A204.1 (cell line): ENCODE data around the gene KMT2E.
"Not testable (repeated sequence)": the region's sequence is repeated elsewhere in the genome, so short reads cannot be mapped to it uniquely, and the experiment has no call there.

Experiments used
- FAIRE-seq: peaks from 2 replicates; lab custom pipeline; 2012; peaks lifted over from hg19 to GRCh38; lab: Jason Lieb, UNC

KMT2E gene, protein sequence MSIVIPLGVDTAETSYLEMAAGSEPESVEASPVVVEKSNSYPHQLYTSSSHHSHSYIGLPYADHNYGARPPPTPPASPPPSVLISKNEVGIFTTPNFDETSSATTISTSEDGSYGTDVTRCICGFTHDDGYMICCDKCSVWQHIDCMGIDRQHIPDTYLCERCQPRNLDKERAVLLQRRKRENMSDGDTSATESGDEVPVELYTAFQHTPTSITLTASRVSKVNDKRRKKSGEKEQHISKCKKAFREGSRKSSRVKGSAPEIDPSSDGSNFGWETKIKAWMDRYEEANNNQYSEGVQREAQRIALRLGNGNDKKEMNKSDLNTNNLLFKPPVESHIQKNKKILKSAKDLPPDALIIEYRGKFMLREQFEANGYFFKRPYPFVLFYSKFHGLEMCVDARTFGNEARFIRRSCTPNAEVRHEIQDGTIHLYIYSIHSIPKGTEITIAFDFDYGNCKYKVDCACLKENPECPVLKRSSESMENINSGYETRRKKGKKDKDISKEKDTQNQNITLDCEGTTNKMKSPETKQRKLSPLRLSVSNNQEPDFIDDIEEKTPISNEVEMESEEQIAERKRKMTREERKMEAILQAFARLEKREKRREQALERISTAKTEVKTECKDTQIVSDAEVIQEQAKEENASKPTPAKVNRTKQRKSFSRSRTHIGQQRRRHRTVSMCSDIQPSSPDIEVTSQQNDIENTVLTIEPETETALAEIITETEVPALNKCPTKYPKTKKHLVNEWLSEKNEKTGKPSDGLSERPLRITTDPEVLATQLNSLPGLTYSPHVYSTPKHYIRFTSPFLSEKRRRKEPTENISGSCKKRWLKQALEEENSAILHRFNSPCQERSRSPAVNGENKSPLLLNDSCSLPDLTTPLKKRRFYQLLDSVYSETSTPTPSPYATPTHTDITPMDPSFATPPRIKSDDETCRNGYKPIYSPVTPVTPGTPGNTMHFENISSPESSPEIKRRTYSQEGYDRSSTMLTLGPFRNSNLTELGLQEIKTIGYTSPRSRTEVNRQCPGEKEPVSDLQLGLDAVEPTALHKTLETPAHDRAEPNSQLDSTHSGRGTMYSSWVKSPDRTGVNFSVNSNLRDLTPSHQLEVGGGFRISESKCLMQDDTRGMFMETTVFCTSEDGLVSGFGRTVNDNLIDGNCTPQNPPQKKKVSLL (N-terminal part only)

DNA sequence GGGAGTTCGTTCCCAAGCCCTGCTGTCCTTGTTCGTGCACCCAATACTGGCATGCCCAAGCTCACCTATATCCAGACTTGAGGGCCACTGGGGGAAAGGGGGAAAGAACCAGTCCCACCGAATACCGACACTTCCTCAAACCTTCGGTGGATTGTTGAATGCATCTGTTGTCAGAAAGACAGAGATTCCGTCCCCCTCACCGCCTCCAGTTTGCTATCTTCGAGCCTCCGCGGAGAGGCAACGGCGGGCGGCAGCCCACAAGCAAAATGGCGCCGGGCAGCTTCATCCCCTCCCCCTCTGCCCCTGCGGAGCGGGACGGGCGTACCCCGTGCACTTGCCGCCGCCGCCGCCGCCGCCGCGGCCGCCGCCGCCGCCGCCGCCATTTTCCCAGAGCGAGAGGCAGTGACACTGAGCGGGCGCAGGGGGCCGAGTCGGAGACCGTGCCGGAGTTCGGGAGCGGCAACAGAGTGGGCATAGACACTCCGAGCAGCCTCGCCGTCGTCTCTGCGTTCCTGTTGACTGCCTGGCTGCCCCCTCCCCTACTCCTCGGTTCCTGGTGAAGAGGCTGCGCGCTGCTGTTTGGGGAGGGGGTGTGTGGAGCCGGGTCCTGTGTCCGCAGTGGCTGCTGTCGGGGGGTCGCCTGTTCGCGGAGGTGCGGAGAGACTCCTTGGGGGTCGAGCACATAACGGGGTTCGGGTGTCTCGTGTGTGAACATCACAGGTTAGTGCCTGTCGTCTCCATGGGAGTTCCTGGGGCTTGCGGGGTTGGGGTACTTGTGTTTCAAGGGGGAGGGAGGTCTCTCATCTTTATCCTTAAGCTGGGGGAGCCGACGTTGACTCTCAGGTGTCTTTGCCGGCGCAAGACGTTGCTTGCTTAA, at the start of gene KMT2E:
KMT2E (plus strand) TSS at position 390 of the 877 bp plus-strand sequence. CDS start 26,748 bp downstream, outside the sequence.
- FAIRE-seq, result no peak

DNA sequence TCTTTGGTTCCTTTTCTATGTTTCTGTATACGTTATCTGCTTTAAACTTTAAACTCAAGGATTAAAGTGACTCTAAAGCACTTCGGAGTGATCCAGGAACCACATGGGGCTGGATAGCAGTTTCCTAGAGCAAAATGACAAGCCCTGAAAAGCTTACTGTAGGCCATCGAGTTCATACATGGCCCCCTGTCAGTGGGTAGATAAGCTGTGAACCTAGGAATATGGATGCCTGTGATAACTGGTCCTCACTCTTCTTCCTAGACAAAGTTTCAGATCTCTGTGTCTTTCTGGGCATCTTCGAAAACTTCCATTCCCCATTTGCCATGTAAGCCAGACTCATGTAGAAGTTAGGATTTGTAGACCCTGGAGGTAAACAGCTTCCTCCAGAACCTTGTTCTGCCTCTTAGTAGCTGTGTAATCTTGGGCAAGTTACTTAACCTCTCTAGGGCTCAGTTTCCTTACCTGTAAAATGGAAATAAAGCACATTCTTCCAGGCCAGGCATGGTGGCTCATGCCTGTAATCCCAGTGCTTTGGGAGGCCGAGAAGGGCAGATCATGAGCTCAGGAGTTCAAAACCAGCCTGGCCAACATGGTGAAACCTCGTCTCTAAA, 49.3 kb upstream of the KMT2E start:
- FAIRE-seq, result no peak

DNA sequence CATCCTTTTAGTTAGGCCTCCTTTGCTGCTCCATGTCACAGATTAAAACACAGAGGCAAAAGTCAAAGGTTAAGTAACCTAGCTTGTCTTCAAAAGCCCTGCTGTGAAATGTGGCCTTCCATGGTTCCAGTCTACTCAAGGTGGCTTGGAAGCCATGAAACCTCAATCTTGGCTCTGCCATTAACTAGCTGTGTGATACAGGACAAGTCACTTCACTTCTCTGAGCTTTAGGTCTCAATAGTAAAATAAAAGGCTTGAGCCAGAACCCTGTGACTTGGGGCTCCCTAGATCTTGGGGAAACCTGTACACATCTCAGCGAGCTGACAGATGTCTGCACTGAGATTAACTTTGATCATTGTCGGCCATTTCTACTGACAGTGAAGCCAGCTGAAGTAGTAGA, 48.0 kb upstream of the KMT2E start:
- FAIRE-seq, result no peak

DNA sequence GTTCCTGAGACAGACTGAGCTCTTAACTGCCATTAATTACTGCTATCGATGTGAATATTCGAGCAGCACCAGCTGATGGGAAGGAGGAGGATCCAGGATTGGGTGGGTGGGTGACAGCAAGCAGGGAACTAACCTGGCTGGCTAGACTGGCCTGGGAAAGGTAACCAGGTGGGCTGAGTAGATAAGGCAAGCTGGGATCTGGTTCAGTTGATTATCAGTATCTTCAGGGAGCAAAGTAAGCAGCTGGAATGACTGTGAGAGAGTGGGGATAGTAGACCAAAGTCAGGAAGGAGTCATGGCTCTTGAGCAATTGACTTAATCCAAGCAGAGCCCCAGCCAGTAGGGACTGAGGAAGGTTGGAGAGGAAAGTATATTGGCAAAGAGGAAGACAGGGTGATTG, 46.9 kb upstream of the KMT2E start:
- FAIRE-seq, result no peak

DNA sequence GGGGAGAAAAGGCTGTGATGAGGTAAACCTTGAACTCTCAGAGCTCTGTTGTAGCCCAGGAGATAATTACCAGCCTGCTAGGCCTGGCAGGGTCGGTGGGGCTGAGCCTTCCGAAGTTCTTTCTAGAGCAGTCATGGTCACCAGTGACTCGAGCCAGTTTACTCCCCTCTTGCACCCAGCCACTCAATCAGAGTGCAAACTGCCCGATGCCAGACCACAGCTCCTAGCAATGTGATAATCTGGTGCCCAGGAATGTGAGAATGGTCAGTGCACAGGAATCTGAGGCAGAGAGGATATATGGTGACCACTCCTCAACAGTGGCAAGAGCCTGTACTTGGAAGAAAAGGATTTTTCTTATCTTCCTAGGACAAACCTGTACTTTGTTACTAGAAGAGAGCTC, 46.4 kb upstream of the KMT2E start:
- FAIRE-seq, result no peak

DNA sequence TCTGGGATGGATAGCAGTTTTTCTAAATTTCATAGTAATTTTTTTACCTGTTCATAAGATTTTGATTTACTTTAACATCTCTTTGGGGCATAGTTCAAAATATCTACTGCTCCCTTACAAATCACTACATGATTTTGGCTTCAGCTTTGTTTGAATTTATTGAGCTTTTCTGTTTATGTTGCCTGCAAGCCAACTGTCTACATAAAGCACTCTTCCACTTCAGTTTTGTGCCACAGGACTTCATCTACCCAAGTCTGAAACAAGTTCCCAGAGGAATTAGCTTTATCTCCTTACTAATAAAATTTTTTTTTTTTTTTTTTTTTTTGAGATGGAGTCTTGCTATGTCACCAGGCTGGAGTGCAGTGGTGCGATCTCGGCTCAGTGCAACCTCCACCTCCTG, 45.4 kb upstream of the KMT2E start:
- peak; percentile 97 for FAIRE-seq

DNA sequence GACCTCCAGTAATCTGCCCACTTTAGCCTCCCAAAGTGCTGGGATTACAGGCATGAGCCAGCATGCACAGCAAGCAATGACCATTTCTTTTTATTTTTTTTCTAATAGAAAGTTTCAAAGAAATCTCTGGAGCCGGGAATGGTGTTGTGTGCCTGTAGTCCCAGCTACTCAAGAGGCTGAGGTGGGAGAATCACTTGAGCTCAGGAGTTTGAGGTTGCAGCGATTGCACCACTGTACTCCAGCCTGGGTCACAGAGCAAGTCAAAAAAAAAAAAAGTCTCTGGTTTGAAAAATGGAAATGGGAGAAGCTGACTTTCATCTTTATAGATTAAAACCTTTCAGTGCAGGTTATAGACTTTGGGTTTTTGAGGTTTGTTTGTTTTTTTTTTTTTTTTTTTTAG, 44.8 kb upstream of the KMT2E start:
- FAIRE-seq, result no peak

DNA sequence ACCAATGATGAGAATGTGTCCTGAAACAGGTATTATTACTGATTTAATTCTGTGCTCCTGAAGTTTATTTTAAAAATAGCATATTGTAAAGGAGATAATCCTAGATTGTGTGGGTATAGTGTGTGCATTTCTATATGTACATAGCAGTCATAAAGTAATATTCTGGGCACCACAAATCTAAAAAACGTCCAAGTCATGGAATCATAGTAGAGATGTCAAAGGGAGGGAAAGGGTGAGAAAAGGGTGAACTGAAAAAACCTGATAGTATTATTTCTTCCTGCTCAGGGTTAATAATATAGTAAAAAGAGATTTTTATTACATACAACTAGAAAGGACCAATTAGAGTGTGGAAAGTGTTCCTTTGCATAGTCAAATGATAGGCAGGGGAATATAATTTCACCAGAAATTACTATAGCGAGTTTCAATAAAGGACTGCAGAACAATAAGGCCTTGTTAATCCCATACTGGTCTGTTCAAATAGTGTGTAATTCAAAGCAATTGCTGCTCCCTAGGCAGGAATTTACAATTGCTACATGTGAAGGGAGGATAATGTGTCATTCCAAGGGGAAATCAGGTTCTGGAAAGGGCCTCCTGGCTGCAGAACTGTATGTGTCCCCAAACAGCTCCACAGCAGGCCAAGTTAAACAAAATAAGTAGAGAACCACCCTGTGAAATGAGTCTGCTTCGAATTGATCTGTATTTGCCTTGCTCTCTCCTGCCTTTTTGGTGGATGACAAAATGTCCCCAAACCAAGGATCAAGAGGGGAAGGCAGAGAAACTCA, 42.5 kb upstream of the KMT2E start:
- peak; percentile 100 for FAIRE-seq

DNA sequence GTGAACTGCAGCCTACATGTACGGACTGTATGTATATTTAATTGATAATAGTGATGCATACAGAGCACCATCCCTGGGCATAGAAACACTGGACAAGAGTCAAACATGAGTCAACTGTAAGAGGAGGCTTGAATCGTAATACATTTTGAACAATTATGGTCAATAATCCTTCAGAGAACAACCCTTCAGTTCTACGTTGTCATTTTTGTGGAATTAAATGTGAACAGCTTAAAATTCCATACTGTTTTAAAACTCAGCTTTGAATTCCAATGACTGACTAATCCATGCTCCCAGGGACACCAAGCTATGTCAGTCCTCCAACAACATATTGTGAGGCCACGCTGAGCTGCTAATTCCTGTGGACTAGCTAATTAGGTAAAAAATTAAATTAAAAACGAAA, 41.5 kb upstream of the KMT2E start:
- no peak for FAIRE-seq

DNA sequence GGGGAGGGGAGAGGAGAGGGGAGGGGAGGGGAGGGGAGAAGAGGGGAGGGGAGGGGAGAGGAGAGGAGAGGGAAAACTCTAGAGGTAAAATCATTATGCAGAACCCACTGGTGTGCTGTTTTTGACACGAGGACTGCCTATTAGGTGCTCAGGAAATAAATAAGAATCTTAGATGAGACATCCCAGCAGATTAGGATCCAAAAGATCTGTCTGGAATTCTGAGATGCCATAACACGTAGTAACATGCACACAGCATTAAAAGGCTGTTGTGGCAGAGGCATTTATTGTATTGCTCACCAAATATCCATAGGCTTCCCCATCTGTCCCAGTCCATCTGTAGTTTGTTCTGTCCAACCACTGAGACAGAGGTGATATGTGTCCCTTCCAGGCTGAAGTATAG, 40.8 kb upstream of the KMT2E start:
- no peak for FAIRE-seq

DNA sequence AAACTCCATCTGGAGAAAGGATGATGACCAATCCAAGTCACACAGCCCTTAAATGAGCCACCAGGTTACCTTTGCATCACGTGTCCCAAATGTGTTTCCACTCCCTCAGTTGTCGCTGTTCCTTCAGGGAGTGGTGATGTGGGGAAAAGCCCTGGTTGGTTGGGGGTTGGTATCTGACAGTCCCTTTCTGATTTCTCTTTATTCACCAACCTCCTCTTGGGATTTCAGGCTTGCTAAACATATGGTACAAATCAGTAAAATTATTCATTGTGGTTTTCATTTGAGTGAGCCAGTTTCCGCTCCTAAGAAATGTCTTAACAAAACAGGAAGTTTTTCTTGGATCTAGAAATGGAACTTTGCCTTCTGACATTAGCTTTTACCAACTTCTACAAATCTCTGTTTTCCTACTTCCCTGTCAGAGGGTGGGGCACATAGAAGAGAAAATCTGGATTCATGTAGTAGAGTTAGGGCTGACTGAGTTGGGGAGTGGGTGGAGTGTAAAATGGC, 40.0 kb upstream of the KMT2E start:
- FAIRE-seq, result peak; percentile 98

DNA sequence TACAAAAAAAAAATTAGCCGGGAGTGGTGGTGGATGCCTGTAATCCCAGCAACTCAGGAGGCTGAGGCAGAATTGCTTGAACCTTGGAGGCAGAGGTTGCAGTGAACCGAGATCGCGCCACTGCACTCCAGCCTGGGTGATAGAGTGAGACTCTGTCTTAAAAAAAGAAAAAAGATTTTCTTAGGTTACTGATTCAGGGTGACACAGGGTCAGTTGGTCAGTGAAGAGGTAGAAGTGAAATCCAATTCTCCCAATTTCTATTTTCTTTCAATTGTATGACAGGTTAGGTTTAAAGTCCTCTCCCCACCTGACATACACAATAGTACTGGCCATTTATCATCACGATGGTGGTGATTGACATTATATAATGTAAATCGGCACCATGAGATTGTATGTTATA, 38.5 kb upstream of the KMT2E start:
- not testable (repeated sequence) for FAIRE-seq

DNA sequence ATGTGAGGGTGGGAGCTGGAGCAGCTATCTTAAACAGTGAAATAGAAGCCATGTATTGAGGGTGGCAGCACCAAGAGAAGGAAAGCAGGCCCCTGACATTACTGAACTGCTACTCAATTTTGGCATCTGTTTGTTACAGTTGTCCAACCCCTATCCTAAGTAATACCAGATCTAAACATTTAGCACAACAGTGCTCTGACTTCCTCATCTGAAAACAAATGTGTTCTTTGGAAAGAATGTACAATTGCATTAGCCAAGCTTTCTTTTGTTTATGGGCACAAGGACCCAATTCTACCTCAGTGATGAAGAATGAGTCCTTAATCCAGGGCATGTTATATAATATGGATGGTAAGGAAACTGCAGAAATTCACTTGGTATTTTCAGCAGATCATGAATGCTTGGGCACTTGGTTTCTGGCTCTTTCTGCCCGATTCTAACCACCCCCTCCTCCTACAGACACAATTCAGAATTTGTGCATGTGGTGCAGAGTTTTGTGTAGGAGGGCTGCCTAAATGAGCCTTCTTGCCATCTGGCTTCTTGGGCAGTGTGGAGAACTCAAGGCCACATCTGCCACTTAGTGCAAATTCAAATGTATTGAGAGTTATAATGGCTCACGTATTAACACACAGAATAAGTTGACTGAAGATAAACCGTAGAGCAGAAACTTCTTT, 36.9 kb upstream of the KMT2E start:
- FAIRE-seq, result peak; percentile 86

DNA sequence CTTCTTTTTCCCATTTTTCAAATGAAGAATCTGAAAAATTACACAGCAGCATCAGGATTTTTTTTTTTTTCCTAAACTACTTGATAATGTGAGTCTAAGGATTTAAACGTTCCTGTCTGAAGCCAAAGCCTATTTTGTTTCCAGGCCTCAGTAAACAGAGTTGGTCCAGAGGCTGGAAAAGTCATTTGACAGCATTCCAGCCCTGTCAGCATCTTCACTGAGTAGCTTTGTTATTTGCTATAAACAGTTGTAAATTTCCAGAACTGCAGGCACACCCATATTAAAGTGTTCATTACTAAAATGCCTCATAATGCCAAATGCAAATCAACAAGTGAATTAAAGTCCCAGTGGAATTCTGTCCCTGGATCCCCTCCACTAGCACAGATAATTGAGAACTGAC, 35.5 kb upstream of the KMT2E start:
- no peak for FAIRE-seq

DNA sequence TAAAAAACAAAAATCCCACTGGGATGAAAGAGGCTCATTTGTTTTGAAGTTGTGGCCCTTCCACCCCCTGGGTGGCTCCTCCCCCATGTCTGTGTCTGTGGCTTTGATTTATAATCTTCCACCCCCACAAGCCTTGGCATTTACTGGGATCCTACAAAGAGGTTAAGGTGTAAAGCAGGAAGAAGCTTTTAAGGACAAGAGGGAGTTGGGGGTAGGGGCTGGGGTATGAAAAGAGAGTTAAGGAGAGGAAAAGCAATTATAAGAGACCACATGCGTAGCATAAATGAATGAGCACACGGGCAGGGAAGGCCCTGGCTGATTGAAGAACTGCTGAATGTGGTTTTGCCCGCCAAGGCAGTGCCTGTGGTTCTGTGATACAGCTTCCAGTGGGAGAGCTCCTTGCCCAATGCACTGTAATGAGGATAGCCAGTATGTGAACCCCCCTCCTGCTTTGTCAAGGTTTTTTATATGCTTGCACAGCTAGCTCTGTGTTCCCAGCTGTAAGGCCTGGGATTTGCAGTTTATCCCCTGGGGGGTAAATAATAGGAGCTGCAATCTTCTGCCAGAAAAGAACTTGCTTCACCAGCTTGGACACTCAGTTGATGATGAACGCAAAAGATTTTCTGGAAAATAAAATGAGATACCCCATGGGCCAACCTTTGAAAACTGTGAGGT, 34.7 kb upstream of the KMT2E start:
- FAIRE-seq, result no peak

DNA sequence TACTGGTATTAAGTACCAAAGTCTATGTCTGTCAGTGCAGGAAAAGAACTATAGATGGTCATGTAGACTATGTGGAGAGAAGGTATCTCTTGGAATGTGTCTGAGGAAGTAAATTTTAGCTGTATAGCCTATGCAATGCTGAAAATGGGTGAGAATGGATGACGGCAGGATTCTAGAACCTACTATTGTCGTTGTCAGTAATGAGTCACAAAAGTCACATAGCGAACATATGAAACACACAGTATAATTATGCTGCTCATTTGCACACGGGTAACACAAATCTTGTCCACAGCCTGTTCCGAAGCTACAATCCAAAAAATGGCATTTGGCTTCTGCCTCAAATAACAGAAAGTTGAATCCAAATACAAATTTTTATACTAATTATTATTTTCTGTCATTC, 33.6 kb upstream of the KMT2E start:
- no peak for FAIRE-seq

DNA sequence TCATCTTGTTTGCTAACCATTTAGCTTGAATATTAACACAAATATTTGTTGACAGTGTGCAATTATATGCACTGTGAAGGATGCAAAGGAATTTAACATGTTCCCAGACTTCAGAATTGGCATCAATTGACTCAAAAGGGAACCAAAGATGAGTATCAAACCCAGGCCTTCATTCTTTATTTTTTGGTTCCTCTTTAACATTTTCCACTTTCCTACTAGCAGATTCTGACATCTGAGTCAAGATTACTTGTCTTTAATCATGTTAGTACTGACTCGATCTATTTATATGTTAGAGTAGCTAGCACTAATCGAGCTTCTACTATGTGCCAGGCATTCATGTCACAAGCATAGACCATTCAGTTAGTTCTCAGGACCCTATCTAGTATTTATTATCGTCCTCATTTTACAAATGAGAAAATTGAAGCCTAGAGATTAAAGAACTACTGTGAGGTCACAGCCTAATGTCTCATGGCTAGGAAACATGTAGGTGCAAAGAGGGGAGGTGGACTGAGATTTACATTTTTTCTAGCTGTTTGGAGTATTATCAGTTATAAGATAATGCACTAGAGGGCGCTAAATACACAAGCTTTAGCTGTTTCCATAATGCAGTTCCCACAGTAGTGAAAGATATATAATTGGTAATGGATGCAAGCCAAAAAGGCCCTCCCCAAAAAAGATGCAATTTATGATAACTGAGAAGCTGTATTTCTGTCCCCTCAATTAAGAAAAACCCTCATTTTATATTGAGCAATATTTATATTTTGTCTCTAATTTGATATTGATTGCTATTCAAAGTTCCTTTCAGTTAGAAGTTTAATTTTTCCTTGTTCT, 32.9 kb upstream of the KMT2E start:
- peak; percentile 99 for FAIRE-seq

DNA sequence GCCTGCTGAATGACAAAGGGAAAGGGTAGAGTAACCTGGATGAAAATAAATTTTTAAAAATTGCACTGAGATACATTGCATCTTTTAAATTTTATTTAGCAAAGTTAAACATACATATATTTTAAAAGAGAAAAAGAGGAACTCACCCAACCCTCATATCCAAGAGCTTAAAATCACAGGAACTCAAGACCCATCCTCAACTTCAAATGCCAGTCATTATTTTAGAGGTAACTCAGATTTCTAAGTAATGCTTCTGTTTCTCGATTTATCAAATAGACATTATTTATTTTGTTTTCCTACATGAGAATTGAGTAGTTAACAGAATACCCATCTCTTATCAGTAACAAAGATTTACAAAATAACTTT, 32.4 kb upstream of the KMT2E start:
- FAIRE-seq, result no peak
